Central memory CD4-positive, alpha-beta T cell (primary cell): ENCODE measurements around the gene CANT1.
"Not testable (repeated sequence)": the region's sequence is repeated elsewhere in the genome, so short reads cannot be mapped to it uniquely, and the experiment has no call there.

ENCODE experiments used
- DNase-seq: peaks from one replicate; pipeline ENCODE4 v3.0.0; 2022

CANT1 gene

DNA sequence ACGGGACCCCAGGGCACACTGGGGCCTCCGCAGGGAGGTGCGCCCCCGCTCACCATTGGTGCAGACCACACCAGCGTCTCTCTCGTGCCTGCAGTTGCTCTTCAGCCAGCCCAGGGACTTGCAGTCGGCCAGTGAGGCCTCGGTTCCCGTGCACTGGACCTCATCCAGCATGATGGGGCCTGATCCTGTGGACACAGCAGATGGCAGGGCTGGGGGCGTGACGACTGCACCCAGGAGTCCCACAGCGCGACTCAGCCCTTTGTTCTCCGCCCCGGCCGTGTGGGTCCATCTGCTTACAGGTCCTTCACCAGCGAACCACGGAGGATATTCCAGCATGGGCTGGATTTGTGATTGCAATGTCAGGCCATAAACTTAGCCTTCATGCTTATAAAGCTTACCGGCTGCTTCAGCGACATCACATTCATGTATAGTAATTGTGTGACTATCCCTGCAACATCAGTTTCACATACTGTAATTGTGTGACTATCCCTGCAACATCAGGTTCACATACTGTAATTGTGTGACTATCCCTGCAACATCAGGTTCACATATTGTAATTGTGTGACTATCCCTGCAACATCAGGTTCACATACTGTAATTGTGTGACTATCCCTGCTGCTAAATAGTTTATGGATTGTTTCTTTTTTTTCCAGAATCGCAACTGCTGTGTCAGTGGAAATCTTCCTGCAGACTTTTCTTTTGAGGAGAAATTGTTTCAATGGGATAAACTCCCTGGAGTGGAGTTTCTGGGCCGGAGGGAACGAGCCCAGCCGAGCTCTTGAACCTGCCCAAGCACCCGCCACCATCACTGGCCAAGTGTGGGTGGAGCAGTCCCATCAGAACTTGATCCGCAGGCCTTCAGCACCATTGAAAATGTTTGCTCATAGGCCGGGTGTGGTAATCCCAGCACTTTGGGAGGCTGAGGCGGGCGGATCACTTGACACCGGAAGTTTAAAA lies 34.7 kb downstream of the CANT1 start:
- DNase-seq, result no peak

DNA sequence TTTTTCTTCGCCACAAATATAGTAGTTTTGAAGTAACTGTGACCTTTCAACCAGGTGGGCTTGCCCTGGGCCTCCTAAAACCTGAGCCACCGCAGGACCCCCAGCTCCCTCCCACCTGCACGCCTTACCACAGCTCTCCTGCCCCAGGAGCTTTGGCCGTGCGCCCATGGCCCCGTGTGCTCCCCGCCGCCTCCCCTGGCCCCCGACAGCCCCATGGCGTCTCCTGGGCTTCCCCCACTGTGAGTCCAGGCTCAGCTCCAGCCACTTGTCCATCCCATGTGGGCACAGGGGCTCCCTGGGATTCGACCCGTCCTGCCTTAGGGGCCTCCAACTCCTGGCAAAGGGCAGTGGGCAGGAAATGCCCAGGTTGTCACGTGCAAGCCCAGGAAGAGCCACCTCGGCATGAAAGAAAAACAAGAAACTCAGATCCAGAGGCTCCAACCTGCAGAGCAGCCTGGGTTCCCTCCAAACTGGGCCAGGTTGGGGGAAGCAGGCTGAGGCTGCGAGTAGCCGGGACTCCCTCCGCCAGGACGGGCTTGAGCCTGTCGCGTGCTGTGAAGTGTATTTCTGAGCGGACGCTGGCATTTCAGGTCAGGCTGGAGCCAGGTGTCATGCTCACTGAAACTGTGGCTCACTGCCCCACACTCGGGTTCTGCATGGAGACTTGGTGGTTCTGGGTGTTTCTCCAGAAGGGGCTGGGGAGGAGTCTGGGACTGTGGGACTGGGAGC lies 35.6 kb downstream of the CANT1 start:
- no peak for DNase-seq

DNA sequence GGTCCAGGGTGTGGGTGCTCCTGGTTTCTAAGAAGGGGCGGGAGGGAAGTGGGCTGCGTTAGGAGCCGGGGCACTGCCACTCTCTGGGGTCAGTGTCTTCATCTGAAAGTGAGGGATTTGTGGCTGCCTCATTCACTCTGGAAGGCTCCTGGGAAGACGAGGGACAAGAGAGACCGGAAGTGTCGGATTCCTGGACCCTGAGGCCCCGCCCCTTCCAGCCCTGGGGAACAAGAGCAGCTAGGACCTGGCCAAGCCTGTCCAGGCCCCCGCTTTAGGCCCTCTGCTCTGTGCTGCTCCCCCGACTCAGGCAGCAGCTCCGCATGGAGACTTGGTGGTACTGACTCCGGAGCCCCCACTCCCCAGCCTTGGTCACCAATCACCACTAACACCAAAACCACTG lies 36.4 kb downstream of the CANT1 start:
- DNase-seq, result no peak

DNA sequence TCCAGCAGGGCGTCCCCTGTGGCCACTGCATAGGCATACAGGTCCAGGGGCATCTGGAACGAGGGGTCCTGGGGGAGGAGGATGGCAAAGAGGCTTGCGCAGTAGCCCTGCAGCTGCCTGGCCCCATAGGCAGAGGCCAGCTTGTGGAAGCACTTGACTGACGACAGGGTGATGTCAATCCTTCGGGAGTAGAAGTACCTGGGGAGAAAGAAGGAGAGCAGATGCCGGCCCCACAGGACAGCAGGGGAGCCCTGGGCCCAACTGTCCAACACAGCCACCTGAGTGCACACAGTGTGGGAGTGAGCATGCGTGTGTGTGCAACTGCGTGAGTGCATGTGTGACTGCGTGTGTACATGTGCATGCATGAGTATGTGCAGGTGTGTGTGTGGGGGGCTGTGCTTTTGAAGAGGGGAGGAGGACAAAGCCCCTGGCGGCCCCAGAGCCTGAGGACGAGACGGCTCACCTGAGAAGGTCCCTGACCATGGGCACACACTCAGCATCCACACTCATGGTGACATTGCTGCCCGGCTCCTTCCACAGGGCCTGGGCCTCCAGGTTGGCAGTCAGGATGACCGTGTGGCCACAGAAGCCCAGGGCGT lies 37.0 kb downstream of the CANT1 start:
- DNase-seq, result no peak

DNA sequence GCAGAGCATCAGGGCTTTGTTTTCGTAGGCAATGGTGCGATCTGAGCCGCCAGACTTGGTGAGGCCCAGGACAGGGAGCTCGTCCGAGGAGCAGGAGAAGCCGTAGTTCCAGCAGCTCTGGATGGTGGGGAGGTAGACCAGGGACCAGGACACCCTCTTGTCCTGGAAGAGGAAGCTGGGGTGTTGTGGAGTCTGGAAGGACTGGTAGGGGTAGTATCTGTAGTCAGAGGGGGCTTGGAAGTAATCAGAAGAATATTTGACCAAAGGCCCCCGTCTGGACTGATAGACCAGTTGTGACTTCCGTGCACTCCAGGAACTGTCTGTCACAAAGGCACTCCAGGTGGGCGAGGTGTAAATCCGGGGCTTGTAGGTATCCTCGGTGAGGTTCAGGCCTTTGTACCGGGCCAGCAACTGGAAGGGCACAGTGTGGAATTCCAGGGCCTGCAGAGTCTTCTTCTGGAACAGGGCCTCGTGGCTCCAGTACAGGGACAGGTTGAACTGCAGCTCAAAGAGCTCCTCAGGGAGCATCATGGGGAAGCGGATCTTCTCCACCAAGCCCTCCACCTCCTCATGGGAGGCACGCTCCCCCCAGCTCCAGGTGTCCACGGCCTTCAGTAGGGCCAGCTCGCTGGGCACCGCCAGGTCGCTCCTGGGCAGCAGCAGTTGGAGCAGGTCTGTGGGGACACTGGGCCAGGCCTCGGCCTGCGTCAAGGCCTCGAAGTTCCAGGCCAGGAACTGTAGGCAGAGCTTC lies 37.6 kb downstream of the CANT1 start:
- no peak for DNase-seq

DNA sequence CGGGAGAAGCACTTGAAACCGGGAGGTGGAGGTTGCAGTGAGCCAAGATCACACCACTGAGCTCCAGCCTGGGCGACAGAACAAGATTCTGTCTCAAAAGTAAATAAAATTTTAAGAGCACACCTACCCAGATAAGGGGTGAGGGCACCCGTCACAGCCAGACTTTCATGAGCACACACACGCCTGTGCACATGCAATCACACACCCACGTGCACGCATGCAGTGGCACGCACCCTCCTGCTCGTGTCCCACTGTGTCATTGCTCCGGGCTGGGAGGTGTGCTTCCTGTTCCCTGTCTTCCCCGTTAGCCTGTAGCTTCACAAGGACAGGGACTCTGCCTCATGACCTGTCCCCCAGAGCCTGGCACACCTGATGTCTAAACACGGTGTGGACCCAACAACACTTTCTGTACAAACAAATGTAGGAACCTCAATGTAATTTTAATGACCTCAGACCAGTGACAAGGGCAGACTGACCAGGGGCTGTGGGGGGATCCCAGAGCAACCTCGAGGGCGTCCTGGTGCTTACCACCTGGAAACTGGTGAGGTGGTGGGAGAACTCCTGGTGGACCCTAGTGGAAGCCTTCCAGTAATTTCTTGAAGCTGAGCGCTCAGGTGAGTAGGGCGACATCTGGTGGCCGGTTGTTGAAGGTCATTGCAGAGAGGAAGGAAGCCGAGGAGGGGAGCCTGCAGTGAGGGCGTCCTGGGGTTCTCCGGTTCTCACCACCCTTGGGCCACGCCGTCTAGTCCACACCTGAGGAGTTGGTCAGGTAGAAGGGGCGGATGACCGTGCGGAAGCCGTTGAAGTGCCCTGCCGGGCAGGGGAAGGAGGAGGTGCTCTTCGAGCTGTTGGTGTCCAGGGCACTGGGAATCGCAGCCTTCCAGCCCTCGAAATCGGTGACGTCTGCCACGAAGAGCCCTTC lies 38.5 kb downstream of the CANT1 start:
- peak; percentile 63 for DNase-seq

DNA sequence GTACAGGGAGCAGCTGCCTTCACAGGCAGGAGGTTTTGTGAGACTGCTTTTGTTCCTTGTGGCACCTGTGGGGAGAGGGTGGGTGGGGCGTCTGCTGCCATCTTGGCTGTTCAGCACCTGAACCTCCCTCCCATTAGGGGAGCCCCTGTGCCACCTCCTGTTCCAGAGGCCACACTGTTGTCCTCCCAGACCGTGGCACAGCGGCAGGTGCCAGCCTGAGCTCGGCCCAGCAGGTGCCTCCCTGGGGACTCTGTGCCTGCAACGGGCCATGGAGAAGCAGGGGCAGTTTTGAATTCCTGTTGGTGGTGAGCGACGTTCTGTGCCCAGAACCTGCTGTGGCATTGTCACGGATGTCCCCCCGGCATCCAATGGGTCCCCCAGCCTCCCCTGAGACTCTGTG lies 39.7 kb downstream of the CANT1 start:
- DNase-seq, result no peak

DNA sequence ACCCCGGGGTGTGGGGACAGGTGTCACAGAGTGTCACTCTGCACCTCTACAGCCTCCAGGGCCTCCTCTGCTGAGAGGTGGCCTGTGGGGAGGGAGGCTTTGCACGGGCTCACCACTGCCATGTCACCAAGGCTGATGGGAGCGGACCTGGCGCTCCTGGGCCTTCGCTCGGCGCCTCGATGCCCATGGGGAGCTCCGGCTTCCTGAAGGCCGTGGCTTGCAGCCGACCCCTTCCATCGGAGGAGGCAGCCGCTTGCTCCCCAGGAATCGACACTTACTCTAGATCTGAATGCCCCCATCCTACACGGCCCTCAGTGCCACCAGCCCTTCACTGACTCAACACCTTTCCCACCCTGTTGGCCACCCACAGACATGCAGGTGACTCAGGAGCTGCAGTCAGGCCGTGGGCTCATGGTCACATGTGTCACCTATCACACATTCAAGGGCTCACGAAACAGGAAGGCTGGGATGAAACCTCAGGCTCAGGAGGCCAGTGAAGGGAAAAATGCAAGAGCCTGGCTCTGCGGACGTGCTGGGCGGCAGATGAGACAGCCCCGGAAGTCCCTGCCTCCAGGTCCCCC lies 41.7 kb downstream of the CANT1 start:
- no peak for DNase-seq

DNA sequence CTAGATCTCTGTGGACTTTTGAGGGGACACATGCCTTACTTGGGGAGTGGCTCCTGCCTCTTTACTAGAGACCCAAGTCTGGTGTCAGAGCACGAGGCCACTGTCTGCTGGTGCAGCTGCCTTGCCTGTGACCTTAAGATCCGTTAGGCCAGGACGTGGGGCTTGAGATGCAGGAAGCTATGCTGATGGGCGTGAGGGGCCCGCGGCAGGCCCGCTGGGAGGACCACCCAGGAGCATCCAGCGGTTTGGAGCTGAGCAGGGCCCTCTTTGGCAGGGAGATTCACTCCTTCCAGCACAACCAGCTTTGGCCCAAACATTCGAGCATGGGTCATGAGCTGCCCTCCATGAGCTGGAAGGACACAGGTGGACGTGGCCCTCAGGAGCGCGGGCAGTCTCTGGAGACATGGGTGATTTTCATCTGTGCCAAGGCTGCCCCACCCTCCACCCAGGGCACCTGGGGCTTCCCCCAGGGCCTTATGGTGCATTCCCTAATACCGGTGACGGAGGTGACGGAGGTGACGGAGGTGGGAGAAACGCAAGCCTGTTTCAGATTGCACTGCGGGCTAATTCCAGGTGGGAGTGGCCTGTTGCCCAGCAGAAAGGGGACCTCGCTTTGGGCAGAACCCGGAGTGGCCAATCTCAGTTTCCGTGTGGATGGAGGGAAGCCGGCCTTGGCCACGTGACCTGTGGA lies 42.5 kb downstream of the CANT1 start:
- no peak for DNase-seq

DNA sequence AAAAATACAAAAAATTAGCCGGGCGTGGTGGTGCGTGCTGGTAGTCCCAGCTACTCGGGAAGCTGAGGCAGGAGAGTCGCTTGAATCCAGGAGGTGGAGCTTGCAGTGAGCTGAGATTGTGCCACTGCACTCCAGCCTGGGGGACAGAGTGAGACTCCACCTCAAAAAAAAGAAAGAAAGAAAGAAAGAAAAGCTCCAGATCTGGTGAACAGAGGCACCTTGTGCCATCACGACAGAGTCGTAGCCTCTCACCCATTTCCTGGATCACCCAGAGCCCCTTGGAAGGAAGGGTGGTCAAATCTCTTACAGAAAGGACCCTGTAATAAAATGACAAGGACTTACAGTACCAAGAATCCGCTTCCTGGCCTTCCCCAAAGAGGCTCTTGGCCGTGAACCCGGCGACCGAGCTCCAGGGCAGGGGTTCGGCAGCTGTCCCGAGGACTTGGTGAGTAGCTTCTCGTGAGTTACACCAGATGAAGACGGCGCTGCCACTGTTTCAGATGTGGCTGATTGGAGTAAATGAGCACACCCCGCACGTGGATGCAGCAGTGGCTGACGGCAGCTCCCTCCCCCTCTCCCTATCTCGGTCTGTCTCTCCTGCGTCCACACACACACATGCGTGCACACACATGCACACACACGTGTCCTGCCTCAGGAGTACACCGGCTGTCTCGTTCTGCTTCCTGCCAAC lies 43.3 kb downstream of the CANT1 start:
- DNase-seq, result no peak

DNA sequence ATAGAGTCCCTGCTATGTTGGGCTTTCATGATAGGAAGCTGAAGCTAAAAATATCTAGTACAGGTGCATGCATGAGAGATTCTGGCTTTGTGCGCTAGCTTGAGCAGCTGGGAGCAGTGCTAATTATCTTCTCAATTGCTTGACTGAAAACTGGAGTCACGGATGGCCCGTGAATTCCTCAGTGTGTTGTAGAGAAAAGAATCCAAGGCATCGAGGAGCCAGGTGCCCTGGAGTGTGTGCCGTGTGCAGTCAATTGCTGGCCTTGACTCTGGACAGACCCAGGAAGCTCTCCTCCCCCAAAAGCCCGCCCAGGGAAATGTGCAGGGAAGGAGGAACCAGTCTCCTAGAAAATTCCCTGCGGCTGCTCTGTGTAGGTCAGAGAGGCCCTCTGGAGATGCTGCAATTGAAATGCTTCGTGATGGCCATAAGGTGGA lies 44.1 kb downstream of the CANT1 start:
- DNase-seq, result no peak

DNA sequence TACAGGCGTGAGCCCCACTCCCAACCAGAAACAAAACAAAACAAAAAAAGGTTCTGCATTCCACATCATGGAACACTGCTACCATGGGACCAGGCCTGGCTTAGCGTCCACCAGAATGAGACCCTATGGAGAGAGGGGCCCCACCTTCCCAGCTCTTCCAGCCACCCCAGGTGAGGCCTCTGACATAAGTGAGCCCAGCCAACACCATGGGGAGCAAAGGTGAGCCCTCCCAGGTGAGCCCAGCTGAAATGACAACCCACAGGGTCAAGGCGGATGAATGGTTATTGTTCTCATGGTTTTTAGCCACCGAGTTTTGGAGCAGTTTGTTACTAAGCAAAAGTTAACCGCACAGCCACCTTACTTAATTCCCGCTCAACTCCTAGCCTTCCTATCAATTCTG lies 46.2 kb downstream of the CANT1 start:
- no peak for DNase-seq

DNA sequence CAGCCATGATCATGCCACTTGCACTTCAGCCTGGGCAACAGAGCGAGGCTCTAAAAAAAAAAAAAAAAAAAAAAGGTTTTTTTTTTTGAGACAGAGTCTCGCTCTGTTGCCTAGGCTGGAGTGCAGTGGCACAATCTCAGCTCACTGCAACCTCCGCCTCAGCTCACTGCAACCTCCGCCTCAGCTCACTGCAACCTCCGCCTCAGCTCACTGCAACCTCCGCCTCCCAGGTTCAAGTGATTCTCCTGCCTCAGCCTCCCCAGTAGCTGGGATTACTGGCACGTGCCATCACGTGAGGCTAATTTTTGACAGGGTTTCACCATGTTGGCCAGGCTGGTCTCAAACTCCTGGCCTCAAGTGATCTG lies 46.6 kb downstream of the CANT1 start:
- DNase-seq, result not testable (repeated sequence)

DNA sequence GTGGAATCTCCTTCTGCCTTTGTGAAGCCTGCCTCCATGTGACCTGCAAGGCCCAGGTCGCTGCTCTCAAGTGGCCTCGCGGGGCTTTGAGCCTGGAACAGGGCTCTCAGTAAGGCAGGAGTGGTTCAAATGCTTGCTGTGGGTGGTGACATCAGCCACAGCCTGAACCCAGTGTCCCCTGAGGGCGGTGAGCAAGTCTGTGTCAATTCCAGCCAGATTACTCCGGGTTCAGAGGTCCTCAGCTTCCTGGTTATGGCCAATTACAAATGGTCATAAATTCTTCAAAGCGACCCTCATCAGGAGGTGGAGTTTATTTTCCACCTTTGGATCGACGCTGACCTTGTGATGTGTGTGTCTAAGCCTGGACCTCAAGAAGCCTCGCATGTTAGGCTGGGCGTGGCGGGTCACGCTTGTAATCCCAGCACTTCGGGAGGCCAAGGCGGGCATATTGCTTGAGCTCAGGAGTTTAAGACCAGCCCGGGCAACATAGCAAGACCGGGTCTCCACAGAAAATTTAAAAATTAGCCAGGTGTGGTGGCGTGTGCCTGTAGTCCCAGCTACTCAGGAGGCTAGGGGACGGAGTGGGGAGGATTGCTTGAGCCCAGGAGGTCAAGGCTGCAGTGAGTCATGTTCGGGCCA lies 47.1 kb downstream of the CANT1 start:
- no peak for DNase-seq

DNA sequence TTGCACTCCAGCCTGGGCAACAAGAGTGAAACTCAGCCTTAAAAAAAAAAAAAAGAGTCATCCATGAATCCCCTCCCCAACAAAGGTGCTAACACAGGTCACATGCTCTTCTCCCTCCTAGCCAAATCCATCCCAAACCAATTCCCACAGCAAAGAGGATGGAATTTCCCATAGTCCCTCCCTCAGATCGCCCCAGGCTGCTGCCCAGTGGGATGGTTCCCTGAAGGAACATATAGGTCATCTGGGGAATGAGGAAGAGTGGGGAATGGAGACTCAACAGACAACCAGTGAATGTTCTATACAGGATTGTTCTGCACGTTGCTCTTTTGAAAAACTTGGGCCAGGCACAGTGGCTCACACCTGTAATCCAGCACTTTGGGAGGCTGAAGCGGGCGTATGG lies 48.0 kb downstream of the CANT1 start:
- no peak for DNase-seq

DNA sequence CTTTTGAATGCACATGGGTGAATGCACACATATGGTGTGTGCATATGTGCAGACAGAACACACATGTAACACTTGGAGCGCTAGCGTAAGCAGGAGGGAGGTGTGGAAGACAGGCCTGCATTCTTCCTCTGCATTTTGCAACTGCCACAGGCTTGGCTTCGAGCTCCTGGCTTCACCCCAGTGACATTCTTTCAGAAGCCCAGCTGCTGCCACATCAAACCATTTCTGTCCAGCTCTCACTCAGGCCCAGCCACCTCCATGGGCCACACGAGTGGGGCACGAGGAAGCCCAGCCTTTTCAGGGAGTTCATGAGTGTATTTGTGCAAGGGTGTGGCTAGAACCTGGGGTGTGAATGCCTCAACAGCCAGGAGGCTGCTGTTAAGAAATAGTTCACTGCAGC lies 48.6 kb downstream of the CANT1 start:
- DNase-seq, result no peak

DNA sequence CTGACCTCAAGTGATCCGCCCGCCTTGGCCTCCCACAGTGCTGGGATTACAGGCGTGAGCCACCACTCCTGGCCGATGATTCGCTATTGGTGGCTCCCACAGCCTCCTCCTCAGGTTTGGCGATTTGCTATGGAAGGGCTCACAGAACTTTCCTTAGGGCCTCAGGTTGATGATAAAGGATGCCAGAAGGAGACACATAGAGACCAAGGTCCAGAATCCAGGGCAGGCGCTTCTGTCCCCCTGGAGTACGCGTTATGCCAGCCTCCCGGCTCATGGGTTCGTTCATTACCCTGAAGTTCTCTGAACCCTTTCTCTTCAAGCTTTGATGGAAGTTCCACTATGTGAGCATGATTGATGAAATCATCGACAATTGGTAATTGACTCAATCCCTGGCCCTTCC lies 49.8 kb downstream of the CANT1 start:
- DNase-seq, result no peak

DNA sequence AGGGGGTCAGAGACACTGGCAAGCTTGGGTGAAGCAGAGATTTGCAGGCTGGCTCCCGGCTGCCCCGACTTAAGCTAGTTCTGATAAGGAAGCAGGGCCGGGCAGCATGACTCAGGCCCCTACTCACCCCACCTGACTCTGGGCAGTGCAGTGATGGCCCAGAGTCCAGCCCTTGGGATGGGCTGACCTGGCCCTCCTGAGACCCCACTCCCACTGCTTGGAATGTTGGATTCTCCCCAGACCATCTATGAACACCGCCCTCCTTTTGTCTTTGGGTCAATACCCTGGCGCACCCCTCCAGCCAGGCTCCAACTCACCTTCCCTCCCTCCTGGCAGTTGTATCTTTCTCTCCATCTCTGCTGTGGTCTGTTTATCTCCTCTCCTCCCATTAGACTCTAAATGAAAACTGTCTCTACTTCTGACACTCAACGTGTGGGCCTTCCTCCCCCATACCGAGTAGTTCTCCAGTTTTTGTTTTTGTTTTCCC lies 50.9 kb downstream of the CANT1 start:
- no peak for DNase-seq

DNA sequence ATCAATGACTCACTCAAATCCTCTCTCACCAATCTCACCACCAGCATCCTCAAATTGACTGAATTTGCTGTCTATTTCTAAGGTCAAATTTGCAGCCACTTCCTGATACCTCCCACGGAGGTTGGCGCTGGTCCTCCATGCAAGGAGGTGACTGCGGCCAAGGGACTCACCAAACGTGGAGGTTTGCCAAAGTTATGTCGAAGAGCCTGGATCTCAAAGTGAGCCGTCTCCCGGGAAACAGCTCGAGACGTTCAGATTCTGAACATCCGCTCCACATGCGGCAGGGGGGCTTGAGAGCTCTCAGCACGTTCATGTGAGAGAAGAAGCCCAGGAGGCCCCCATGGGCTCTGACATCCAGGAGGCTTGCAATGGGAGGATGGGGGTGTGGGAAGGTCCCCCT lies 52.4 kb downstream of the CANT1 start:
- DNase-seq, result no peak

DNA sequence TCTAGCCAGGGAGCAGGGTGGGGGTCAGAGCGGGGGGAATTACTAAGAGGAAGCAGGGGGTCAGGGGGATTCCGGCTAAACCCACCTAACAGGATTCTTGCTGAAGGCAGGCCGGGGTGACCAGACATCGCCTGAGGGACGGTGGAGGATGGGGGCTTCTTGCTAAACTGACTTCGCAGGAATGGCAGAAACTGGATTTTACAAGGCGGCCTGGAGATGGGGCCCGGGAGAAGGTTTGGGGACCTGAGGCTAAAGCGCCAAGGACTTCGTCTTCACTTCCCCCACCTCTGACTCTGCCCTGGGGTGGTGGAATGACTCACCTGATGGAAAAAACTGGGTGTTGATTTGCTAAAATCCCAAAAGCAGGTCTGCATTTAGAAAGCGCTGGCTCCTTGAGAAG lies 53.3 kb downstream of the CANT1 start:
- no peak for DNase-seq
